Measurements from ENCODE around the gene LRRC45.
A peak's percentile ranks its signal among the peaks of the same experiment; 100 is the strongest.

DNA sequence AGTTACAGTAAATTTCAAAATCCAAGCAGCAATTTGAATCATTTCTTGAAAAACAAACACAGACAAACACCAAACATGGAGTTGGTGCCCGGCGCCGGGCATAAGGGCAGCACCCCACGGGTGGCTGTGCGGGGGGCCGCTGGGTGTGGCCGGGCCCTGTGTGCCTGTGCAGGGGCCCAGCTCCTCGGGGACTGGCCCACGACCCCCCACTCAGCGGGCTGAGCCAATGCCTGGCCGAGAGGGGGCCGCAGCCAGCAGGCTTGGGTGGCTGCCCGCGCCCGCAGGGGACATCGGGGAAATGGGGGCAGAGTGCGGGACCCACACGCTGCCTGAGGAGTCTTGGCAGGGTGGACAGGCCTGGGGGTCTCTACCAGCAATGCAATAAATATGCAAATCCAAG is 55.3 kb downstream of the LRRC45 start:
- no peak for TF ChIP-seq POLR2A (IDR thresholded peaks at IDR 0.05; ENCODE audit: low read depth, low read length)
- TF ChIP-seq POLR2AphosphoS5 (IDR thresholded peaks at IDR 0.05; ENCODE audit: low read depth, low read length): 0 out of 2 replicates have a peak, but pooled peaks have one; percentile 7
- TF ChIP-seq TAF1 (IDR thresholded peaks at IDR 0.05; ENCODE audit: low read depth, low read length): no peak
- TF ChIP-seq SPI1 (IDR thresholded peaks at IDR 0.05; ENCODE audit: low read depth, low read length): no peak
- TF ChIP-seq PAX5 (IDR thresholded peaks at IDR 0.05; ENCODE audit: insufficient read depth, low read length, severe bottlenecking): no peak
